T-helper 1 cell treated with Interleukin-12 subunit alpha and Interleukin-12 subunit beta and Interleukin-4 antibody, amounts not matched to agents 30 ng/mL and 1 ng/mL, for 36 hours (primary cell): ENCODE results near the gene HHAT. TPM values are rescaled to one million over a fixed set of nuclear protein-coding genes. Genes with fewer than 3 reads are reported as not detected.

ENCODE experiments used
- intact Hi-C: fragments of 100-400 bp; cut with micrococcal nuclease; formaldehyde crosslinking; loops from one replicate; pipeline ENCODE4 v1.15.1; 2024
- total RNA-seq: library from RNA; stranded (reverse); gene quantifications from 2 replicates; pipeline ENCODE4 v1.2.3, GENCODE V29; 2022

HHAT gene
- total RNA-seq, 1 donor from 2014 or later, result 1.1 TPM

DNA sequence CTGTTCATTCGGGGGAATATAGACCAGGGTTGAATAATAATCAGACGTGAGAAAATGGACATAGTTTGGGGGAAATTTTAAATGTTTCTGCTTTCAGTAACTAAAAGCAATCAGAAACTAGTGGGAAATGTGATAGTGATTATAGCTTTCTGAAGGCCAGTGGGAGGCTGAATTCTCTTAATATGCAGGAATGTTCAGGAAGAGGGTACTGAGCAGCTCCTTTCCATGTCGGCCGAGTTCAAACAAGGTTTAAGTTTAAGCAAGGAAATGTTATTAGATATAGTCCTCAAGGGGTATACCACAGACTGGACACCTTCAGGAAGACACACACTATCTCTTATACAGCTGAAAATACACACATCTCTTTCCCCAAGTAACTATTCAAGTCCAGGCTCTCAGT is 105.5 kb downstream of the HHAT start:
- intact Hi-C loops, result no loop called here

- intact Hi-C loops, result no loop called here
Measured at GRCh38 chr1:210437111-210437510, 108.4 kb downstream of the HHAT start.

DNA sequence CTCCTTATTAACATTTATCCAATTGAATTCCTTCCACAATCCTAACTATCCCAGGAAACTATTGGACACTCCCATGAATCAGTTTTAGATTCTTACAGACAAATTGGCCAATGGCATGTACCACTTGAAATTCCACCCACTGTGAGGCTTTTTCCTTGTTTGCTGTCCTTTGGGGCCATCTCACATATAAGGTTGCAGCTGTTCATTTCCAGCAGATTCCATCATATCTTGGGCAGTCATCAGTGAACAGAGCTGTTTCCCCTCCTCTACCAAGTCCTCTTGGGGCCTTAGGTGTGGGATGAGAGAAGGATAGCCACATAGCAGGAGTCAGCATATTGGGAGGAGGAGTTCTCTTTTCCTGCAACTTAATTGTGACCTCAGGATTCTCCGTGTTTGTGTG is 109.1 kb downstream of the HHAT start:
- intact Hi-C loops, result no loop called here

- intact Hi-C loops, result no loop called here
Measured at GRCh38 chr1:210438928-210439841, 110.5 kb downstream of the HHAT start.

GRCh38 chr1:210440081-210440480 is 111.4 kb downstream of the HHAT start:
- intact Hi-C loops, result no loop called here

DNA sequence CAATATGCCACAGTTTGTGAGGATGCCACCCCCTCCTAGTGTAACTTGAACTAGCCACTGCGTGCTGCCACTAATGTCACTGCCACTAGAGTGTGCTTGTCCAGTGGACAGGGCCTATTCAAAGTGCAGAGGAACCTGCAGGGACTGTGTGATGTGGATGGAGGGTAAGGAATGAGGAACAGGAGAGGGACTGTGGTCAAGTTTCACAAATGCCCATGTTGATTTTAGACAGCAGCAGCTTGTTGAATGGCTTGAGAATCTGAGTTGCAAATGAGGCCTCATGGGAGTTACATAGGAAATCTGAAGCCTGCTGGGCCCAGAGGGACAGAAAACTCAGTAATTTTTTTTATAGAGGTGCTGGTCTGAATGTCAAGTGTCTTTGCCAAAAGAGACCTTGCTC is 112.3 kb downstream of the HHAT start:
- intact Hi-C loops, result no loop called here

GRCh38 chr1:210445485-210445884 is 116.8 kb downstream of the HHAT start:
- intact Hi-C loops, result loop anchor here (5.0 kb wide), 4 partner anchors 113 to 1032 kb away; partner anchors contain the start of genes C1orf74 and UTP25

GRCh38 chr1:210445931-210446330 is 117.2 kb downstream of the HHAT start:
- intact Hi-C loops, result loop anchor here (1.0 to 5.0 kb wide), 9 partner anchors 19 to 1069 kb away; partner anchors contain the start of genes C1orf74 and UTP25

GRCh38 chr1:210446479-210446878 is 117.8 kb downstream of the HHAT start:
- intact Hi-C loops, result loop anchor here (1.0 to 5.0 kb wide), 9 partner anchors 19 to 1068 kb away; partner anchors contain the start of genes C1orf74 and UTP25

- intact Hi-C loops, result loop anchor here (1.0 to 5.0 kb wide), 8 partner anchors 115 to 1067 kb away; partner anchors contain the start of genes C1orf74 and UTP25
Measured at GRCh38 chr1:210447456-210448057, 118.9 kb downstream of the HHAT start.

GRCh38 chr1:210448297-210448892 is 119.7 kb downstream of the HHAT start:
- intact Hi-C loops, result loop anchor here (1.0 to 5.0 kb wide), 7 partner anchors 116 to 1029 kb away; partner anchors contain the start of genes C1orf74 and UTP25

DNA sequence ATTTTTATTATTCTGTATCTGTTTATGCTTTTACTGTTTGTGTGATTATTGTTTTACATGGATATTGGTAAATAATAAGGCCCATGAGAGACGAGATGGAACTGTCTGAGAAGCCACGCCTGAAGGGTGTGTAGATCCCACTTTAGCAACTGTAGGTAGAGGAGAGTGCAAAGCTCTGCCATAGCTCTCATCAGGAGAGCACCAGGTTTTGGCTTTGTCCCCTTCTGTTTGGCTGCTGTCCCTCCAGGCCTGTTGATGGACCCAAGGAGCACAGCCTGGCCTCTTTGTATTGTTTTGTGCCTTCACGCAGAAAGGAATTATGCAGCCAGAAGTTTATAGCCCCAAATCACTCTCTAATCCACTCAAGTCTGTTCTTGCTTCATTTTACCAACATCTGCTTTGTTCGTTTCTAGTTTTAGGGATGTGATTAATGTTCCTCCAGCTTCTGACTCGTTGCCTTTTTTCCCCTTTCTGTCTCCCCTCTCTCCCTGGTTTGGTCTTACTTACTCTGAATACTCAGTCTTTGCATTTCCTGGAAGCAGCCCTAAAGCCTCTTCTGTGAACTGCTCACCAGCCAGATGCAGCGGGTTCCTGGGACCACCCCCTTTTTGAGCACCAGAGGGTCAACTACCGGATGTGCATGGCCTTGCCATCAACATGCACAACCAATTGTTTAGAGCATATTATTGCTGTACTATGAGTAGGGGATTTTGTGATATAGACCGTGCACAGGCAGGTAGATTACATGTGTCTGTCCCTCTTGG is 127.3 kb downstream of the HHAT start:
- intact Hi-C loops, result no loop called here

GRCh38 chr1:210456731-210457255 is 128.1 kb downstream of the HHAT start:
- intact Hi-C loops, result no loop called here

DNA sequence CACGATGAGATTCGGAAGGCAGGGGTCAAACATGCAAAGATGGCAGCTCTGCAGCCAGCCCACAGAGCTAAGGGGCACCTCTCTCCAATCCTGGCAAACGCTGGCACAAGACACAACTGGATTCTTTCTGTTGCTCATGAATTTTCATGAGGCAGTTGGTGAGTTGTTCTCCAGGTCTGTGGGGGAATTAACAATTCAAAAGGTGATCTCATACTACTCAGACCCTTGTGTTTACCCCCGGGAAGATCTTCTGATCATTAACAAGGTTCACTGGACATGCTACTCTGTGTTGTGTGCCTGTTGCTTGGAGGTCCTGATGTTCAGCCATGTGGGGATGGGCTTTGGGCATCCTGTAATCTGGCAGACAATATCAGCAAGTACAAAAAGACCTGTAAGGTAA is 128.9 kb downstream of the HHAT start:
- intact Hi-C loops, result no loop called here

DNA sequence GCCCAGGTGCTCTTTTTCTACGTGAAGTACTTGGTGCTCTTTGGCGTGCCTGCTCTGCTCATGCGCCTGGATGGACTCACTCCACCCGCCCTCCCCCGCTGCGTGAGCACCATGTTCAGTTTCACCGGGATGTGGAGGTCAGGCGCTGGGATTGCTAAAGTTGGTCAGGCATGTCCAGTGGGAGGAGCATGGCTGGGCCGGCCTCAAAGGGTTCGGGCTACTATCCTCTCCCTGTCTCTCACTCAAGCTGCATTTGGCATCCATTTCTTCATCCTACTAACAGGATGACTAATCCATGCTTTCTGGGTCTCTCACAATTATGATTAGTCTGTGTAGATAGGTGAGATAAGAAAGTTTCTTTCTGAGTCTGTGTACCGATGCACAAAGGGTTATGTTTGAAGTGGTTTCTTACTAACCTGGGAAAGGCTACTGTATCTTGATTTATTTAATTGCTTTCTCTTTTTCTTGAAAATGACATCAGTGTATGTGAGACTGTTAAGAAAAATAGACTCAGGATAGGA is 135.9 kb downstream of the HHAT start:
- intact Hi-C loops, result loop anchor here (1.0 kb wide), 1 partner anchor 18 kb away; no protein-coding TSS in a partner anchor

DNA sequence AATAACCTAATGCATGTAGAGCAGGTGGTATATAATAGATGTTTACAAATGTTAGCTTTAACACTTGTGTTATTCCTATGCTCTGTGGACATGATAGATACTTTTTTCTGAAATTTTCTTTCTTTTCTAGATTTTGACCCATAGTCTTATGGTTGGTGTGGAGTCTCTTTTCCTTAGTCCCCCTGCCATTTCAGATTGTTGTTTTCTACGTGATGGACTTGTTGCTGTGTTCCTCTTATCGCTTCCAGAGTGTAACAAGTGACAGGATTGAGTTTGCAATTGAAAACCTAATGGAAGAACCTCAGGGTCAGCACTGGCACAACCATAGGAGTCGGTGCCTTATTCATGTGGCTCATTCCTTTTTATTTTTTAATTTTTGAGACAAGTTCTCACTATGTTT is 136.4 kb downstream of the HHAT start:
- intact Hi-C loops, result loop anchor here (1.0 kb wide), 1 partner anchor 19 kb away; no protein-coding TSS in a partner anchor

GRCh38 chr1:210467440-210468043 is 138.8 kb downstream of the HHAT start:
- intact Hi-C loops, result no loop called here

DNA sequence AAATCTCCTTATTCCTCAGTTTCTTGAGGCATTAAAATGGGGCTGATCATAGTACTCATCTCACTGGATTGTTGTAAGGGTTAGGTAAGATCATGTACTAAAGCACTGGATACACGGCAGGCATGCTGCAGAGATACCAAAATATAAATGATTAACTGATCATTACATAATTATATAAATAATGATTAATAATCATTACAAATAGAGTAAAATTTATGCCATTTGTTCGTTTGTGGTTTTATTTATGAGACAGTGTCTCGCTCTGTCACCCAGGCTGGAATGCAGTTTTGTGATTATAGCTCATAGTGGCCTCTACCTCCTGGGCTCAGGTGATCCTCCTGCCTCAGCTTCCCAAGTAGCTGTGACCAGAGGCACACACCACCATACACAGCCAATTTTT is 140.7 kb downstream of the HHAT start:
- intact Hi-C loops, result no loop called here

GRCh38 chr1:210475321-210475720 is 146.6 kb downstream of the HHAT start:
- intact Hi-C loops, result no loop called here

GRCh38 chr1:210475806-210476205 is 147.1 kb downstream of the HHAT start:
- intact Hi-C loops, result no loop called here
